RKO (cell line): ENCODE results near the gene TRDN.
"Not testable (repeated sequence)": the region's sequence is repeated elsewhere in the genome, so short reads cannot be mapped to it uniquely, and the experiment has no call there.

Experiments
- DNase-seq: peaks from one replicate; pipeline ENCODE4 v3.0.0-alpha.2; 2016; ENCODE audit warnings: low spot score

Gene TRDN

GRCh38 chr6:123629258-123629941 lies 7.3 kb downstream of the TRDN start:
- DNase-seq: no peak

DNA sequence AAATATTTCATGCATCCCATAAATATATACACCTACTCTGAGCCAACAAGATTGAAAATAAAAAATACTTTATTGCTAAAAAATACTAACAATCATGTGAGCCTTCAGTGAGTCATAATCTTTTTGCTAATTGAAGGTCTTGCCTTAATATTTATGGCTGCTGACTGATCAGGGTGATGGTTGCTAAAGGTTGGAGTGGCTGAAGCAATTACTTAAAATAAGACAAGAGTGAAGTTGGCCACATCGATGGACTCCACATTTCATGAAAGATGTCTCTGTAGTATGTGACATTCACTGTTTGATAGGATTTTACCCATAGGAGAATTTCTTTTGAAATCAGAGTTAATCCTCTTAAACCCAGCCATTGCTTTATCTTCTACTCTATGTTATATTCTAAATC lies 11.1 kb downstream of the TRDN start:
- no peak for DNase-seq

GRCh38 chr6:123622780-123623179 lies 14.0 kb downstream of the TRDN start:
- no peak for DNase-seq

DNA sequence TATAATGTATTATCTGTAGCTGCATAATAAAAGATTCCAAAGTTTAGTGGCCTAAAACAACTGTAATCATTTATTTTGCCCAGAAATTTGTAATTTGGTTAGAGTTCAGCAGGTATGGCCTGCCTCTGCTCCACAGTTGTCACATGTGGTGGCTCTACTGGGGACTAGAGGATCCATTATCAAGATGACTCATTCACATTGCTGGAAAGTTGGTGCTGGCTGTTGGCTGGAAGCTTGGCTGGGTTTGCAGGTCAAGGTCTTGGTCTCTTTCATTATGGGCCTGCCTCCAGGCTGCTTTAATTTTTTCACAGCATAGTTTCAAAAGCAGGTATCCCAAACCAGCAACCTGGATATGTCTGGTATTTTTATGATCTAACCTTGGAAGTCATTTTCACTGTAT lies 17.6 kb downstream of the TRDN start:
- no peak for DNase-seq

DNA sequence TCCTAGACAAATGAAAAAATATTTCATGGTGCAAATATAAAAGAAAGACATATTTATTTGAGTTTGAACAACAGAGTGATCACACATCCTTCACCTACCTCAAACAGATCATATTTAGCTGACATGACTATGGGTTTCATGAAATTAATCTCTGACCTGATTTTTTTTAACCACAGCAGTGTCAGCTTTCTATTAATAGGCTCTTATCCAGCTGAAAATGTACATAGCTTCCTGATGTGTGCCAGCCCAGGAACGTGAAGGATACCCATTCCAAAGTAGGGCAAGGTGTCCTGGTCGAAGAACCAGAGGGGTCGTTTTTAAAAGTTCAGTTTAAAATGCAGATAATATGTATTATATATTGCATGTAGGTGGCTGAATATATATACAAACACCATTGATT lies 19.8 kb downstream of the TRDN start:
- DNase-seq: no peak

DNA sequence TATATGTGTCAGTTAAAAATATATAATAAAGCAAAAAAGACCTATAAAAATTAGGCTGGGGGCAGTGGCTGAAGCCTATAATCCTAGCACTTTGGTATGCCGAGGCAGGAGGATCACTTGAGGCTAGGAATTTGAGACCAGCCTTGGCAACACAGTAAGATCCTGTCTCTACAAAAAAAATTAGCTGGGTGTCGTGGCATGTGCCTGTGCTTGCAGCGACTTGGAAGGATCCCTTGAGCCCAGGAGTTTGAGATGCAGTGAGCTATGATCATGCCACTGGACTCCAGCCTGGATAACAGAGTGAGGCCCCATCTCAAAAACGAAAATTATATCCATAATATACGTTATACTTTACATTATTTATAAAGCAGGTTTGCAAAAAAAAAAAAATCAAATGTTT lies 20.7 kb downstream of the TRDN start:
- DNase-seq: no peak

GRCh38 chr6:123610779-123611178 lies 26.0 kb downstream of the TRDN start:
- DNase-seq: no peak

DNA sequence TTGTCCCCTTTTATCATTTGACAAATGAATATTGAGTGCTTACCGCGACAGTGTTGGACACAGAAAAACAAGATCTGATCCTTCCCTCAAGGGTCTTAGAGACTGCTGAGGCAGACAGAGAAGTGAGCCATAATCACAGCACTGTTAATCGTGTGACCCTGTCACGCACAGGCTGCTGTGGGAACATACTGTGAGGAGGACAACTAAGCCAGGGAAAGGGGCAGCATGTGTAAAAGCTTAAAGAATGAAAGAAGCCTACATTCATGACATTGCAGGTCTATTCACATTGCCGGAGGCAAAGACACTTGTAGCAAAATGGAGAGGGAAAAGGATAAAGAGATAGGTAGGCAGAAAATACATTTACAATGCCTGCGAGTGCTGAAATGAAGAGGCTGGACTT lies 32.7 kb downstream of the TRDN start:
- DNase-seq: no peak

GRCh38 chr6:123598011-123598410 lies 38.7 kb downstream of the TRDN start:
- no peak for DNase-seq

- no peak for DNase-seq
Observed at GRCh38 chr6:123594776-123595175, 42.0 kb downstream of the TRDN start.

DNA sequence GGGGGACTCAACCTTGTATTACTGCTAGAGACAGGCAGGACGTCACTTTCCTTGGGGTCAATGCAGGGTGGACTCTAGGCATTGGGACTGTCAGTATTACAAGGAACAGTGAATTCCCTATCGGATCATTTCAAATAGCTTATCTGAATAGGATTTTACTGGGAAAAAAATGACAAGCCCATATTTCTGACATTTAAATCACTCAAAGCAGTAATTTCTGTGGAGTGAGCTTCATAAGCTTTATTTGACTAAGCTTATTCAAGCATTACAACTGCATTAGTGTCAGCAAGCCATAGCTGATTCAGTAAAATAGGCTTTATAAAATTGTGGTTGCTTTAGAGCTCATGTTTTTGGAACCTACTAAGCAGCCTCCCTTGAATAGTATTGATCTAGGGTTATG lies 44.3 kb downstream of the TRDN start:
- no peak for DNase-seq

GRCh38 chr6:123589973-123590372 lies 46.8 kb downstream of the TRDN start:
- no peak for DNase-seq

- DNase-seq: no peak
Observed at GRCh38 chr6:123589317-123589716, 47.4 kb downstream of the TRDN start.

- DNase-seq: no peak
Observed at GRCh38 chr6:123588546-123588895, 48.2 kb downstream of the TRDN start.

GRCh38 chr6:123587838-123588545 lies 48.8 kb downstream of the TRDN start:
- no peak for DNase-seq

GRCh38 chr6:123587407-123587806 lies 49.3 kb downstream of the TRDN start:
- DNase-seq: not testable (repeated sequence)

GRCh38 chr6:123580331-123580730 lies 56.4 kb downstream of the TRDN start:
- no peak for DNase-seq

DNA sequence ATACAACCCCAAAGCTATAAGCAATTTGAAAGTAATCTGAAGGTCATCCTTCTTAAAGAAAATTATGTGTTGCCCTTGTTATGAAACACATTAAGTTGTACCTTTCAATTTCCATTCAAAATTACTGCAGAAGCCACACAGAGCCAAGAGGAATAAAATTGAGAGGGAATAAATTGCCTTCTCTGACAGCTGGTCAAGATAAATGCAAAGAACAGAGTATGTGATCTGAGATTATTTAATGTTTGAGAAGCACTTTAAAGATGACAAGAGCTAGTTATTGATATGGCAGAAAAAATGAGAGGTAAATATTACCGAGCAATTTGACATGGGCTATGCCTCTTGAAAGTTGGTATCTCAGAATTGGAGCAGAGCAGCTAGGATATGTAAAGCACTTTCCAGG lies 61.6 kb downstream of the TRDN start:
- no peak for DNase-seq

DNA sequence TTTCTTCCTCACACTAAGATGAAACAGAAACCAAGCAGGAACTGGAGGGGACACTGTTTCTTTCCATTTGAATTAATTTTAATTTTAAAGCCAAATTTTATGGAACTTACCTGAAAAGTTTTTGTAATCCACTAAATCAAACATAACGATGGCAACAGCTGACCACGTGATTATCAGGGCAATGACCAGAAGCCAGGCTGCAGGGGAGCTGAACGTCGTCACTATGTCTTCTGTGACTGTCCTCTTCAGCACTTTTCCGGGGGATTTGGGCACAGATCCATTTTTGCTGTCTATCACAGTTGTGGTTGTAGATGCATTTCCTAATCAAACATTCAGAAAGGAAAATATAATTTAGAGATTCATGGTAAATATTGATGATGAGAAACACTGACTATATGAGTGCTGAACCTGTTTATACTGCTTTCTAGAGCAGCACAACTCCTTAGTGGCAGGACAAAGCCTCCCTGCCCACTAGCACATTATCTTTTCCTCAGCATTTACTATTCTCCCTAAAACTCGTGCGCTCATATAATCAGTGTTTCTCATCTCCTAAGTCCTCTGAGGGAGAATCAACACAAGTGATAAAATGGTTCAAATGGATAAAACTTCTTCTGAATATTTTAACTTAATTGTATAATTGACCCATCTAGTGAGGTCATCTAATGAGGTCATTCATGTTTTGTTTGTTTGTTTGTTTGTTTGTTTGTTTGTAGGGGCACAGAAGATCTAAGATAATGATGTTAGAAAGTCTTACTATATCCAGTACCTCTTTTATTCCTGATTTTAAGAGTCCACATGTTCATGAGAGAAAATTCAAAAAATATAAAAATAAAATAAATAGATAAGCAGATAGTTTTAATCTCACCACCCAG lies 65.7 kb downstream of the TRDN start:
- no peak for DNase-seq

- DNase-seq: no peak
Observed at GRCh38 chr6:123569575-123569974, 67.2 kb downstream of the TRDN start.

GRCh38 chr6:123565529-123565928 lies 71.2 kb downstream of the TRDN start:
- DNase-seq: no peak

GRCh38 chr6:123564361-123564760 lies 72.4 kb downstream of the TRDN start:
- no peak for DNase-seq

- DNase-seq: no peak
Observed at GRCh38 chr6:123562677-123563076, 74.1 kb downstream of the TRDN start.
